Measurements from ENCODE around the gene UGT1A10. TPM values are rescaled to one million over a fixed set of nuclear protein-coding genes. Genes with fewer than 3 reads are reported as not detected.
A peak's percentile ranks its signal among the peaks of the same experiment; 100 is the strongest.

Gene UGT1A10
- polyA plus RNA-seq, 1 donor, result not detected

GRCh38 chr2:233803994-233804393 is 167.7 kb downstream of the UGT1A10 start:
- DNase-seq, result no peak

GRCh38 chr2:233807215-233807865 is 171.1 kb downstream of the UGT1A10 start:
- no peak for DNase-seq

GRCh38 chr2:233807966-233808935 is 172.0 kb downstream of the UGT1A10 start:
- no peak for DNase-seq

GRCh38 chr2:233810385-233810784 is 174.1 kb downstream of the UGT1A10 start:
- DNase-seq, result no peak

- DNase-seq, result no peak
Measured at GRCh38 chr2:233811087-233811486, 174.8 kb downstream of the UGT1A10 start.

- no peak for DNase-seq
Measured at GRCh38 chr2:233811732-233812131, 175.5 kb downstream of the UGT1A10 start.

GRCh38 chr2:233813236-233814055 is 177.2 kb downstream of the UGT1A10 start:
- DNase-seq, result peak; percentile 55

GRCh38 chr2:233814056-233814835 is 178.0 kb downstream of the UGT1A10 start:
- no peak for DNase-seq

GRCh38 chr2:233815861-233816260 is 179.6 kb downstream of the UGT1A10 start:
- DNase-seq, result no peak

- DNase-seq, result no peak
Measured at GRCh38 chr2:233816334-233816733, 180.1 kb downstream of the UGT1A10 start.

- no peak for DNase-seq
Measured at GRCh38 chr2:233816771-233817170, 180.5 kb downstream of the UGT1A10 start.

- DNase-seq, result no peak
Measured at GRCh38 chr2:233817361-233817911, 181.2 kb downstream of the UGT1A10 start.

- DNase-seq, result no peak
Measured at GRCh38 chr2:233817995-233818638, 181.9 kb downstream of the UGT1A10 start.

- DNase-seq, result no peak
Measured at GRCh38 chr2:233818639-233819621, 182.7 kb downstream of the UGT1A10 start.

- no peak for DNase-seq
Measured at GRCh38 chr2:233819884-233820773, 183.9 kb downstream of the UGT1A10 start.

- DNase-seq, result no peak
Measured at GRCh38 chr2:233820774-233821105, 184.5 kb downstream of the UGT1A10 start.

GRCh38 chr2:233821196-233821595 is 184.9 kb downstream of the UGT1A10 start:
- DNase-seq, result no peak

GRCh38 chr2:233821709-233822100 is 185.5 kb downstream of the UGT1A10 start:
- DNase-seq, result no peak
